K562 (cell line): Measurements from ENCODE around the gene MEGF11. TPM values are rescaled to one million over a fixed set of nuclear protein-coding genes. Genes with fewer than 3 reads are reported as not detected.

Experiments
- CC2D1A ChIP-seq: fragments of 450-650 bp; IDR thresholded peaks from 2 replicates; pipeline ENCODE4 v1.6.1; 2017; ENCODE audit warnings: mild to moderate bottlenecking
- CREB1 ChIP-seq, 2 experiments: sonication (generic) in 1 of 2; formaldehyde crosslinking in 1 of 2; IDR thresholded peaks; 2 replicates each; pipeline versions ENCODE4 v1.6.1 to v1.8.0; 2012 to 2022; ENCODE audit warnings: inconsistent platforms in 1 of 2, mild to moderate bottlenecking in 1 of 2, missing genetic modification reagents in 1 of 2, moderate library complexity in 1 of 2
- CTCFL ChIP-seq: IDR thresholded peaks from 2 replicates; pipeline ENCODE4 v1.6.1; 2011; ENCODE audit warnings: borderline replicate concordance, low read depth, mild to moderate bottlenecking, moderate library complexity, low read length; ENCODE audit not compliant: insufficient read depth, poor library complexity, severe bottlenecking
- FOXK2 ChIP-seq, 2 experiments: fragments of 450-650 bp; IDR thresholded peaks in 1 of 2; conservative IDR thresholded peaks in 1 of 2; 2 replicates each; pipeline ENCODE4 v1.6.1; 2016; ENCODE audit warnings: low read depth in 2 of 2, mild to moderate bottlenecking in 1 of 2
- KLF16 ChIP-seq: IDR thresholded peaks from 2 replicates; pipeline ENCODE4 v1.6.1; 2016; ENCODE audit warnings: antibody characterized with exemption
- MBD2 ChIP-seq: sonication (generic); IDR thresholded peaks from 2 replicates; pipeline ENCODE4 v1.6.1; 2016; ENCODE audit warnings: low read depth, borderline replicate concordance
- MGA ChIP-seq: fragments of 450-650 bp; IDR thresholded peaks from 2 replicates; pipeline ENCODE4 v1.6.1; 2016; ENCODE audit warnings: mild to moderate bottlenecking, moderate library complexity
- NFIX ChIP-seq: fragments of 250-450 bp; sonication (Bioruptor Pico); IDR thresholded peaks from 2 replicates; pipeline ENCODE4 v1.4.0; 2020; ENCODE audit warnings: low read depth, mild to moderate bottlenecking, moderate library complexity
- SETDB1 ChIP-seq: IDR thresholded peaks from one replicate; pipeline ENCODE4 v1.6.1; 2012; ENCODE audit warnings: low read length, control low read depth, inconsistent platforms
- SP2 ChIP-seq: IDR thresholded peaks from 2 replicates; pipeline ENCODE4 v1.6.1; 2011; ENCODE audit warnings: mild to moderate bottlenecking, low read depth, low read length, moderate library complexity; ENCODE audit not compliant: poor library complexity, severe bottlenecking; ENCODE audit errors: extremely low read depth
- TFAM ChIP-seq: fragments of 250-450 bp; sonication (Bioruptor Pico); conservative IDR thresholded peaks from 2 replicates; pipeline ENCODE4 v1.5.0; 2021; ENCODE audit warnings: mild to moderate bottlenecking, moderate library complexity
- YY1 ChIP-seq, 3 experiments: IDR thresholded peaks; 2 replicates each; pipeline ENCODE4 v1.6.1; 2011; ENCODE audit warnings: low read length in 2 of 3, mild to moderate bottlenecking in 2 of 3, moderate library complexity in 2 of 3, borderline replicate concordance in 1 of 3, control low read depth in 1 of 3, low read depth in 1 of 3; ENCODE audit not compliant: insufficient read depth in 3 of 3, insufficient replicate concordance in 2 of 3, control insufficient read depth in 1 of 3, insufficient read length in 1 of 3; ENCODE audit errors: extremely low read depth in 1 of 3
- ZNF384 ChIP-seq: IDR thresholded peaks from 2 replicates; pipeline ENCODE4 v1.6.1; 2012; ENCODE audit warnings: low read depth, low read length, improper control_type of control experiment
- ZNF764 ChIP-seq: fragments of 250-450 bp; sonication (Bioruptor Pico); IDR thresholded peaks from 2 replicates; pipeline ENCODE4 v1.4.0; 2020; ENCODE audit warnings: low read depth, mild to moderate bottlenecking, moderate library complexity
- polyA plus RNA-seq, 8 experiments: library from polyadenylated mRNA; depleted of rRNA in 4 of 8; stranded (reverse) in 5 of 8; unstranded in 3 of 8; fragments of >200 nt; fragmentation: Nextera tagmentation in 2 of 8; fragmentation: Illumina TruSeq in 1 of 8; extraction: Ambion mirVana in 2 of 8; extraction: Trizol in 1 of 8; gene quantifications; 2 replicates each; pipeline versions ENCODE4 v1.2.1 to v1.2.3, GENCODE V29; 2011 to 2014; ENCODE audit warnings: inconsistent platforms in 1 of 8, missing spikeins in 1 of 8
- total RNA-seq, 7 experiments: library from RNA; depleted of rRNA in 6 of 7; stranded (reverse); fragments of >200 nt in 6 of 7; fragmentation: Illumina TruSeq in 2 of 7; extraction: Trizol in 2 of 7; gene quantifications; 2 replicates each; pipeline versions ENCODE4 v1.2.1 to v1.2.3, GENCODE V29; 2011 to 2021; ENCODE audit warnings: low replicate concordance in 1 of 7

MEGF11 gene
- total and polyA plus RNA-seq, 9 of the 15 experiments (the other 6 are each of a cell fraction or from before 2014, with no cell fraction given) = 0.06 to 0.23 (median 0.20) TPM; not detected in 6

- peak; percentile 73 for TF ChIP-seq MGA
- no peak for TF ChIP-seq MBD2
- TF ChIP-seq TFAM (CRISPR knock-in tag) = no peak
- TF ChIP-seq CTCFL = peak; percentile 78
- TF ChIP-seq NFIX (CRISPR knock-in tag) = no peak
- 0 out of 2 replicates have a peak, but pooled peaks have one; percentile 25 for TF ChIP-seq ZNF764
- TF ChIP-seq YY1 (IDR thresholded peaks at IDR 0.05; ENCODE audit: borderline replicate concordance in 1 of 3, control insufficient read depth in 1 of 3, extremely low read depth in 1 of 3, insufficient read depth in 3 of 3, insufficient read length in 1 of 3, insufficient replicate concordance in 2 of 3, low read depth in 1 of 3, low read length in 2 of 3) = peak in 2 of 3 experiments; percentile 40 to 74
- TF ChIP-seq SETDB1 = no peak
- TF ChIP-seq SP2 = no peak
- TF ChIP-seq FOXK2 (conservative IDR thresholded peaks at IDR 0.05 in 1 of 2, IDR thresholded peaks at IDR 0.05 in 1 of 2; ENCODE audit: low read depth in 2 of 2) = peak; percentile 93 to 94
- peak; percentile 53 for TF ChIP-seq ZNF384
- TF ChIP-seq CC2D1A = 0 out of 2 replicates have a peak, but pooled peaks have one; percentile 22
- TF ChIP-seq CREB1 (IDR thresholded peaks at IDR 0.05) = no peak
- TF ChIP-seq CREB1 (CRISPR knock-in tag; IDR thresholded peaks at IDR 0.05) = 0 out of 2 replicates have a peak, but pooled peaks have one; percentile 27
- TF ChIP-seq KLF16 = 0 out of 2 replicates have a peak, but pooled peaks have one; percentile 21
Observed at GRCh38 chr15:65862682-65863081, 390.9 kb downstream of the MEGF11 start (continued).
